GM21723 (cell line): ENCODE results near the gene MBOAT2.

Experiments used
- ATAC-seq: cut with Tn5 transposase; IDR thresholded peaks from one replicate; pipeline ENCODE4 v1.9.1; 2021; ENCODE audit warnings: mild to moderate bottlenecking, moderate library complexity; ENCODE audit not compliant: unreplicated experiment

MBOAT2 gene

GRCh38 chr2:8863331-8863953 lies 140.0 kb downstream of the MBOAT2 start:
- ATAC-seq = no peak

GRCh38 chr2:8862230-8862629 lies 141.3 kb downstream of the MBOAT2 start:
- ATAC-seq = no peak

- no peak for ATAC-seq
These were observed 141.7 kb downstream of the MBOAT2 start for GRCh38 chr2:8861797-8862196.

- no peak for ATAC-seq
These were observed 143.2 kb downstream of the MBOAT2 start for GRCh38 chr2:8860239-8860638.

GRCh38 chr2:8858910-8859309 lies 144.6 kb downstream of the MBOAT2 start:
- ATAC-seq = no peak

GRCh38 chr2:8858264-8858663 lies 145.2 kb downstream of the MBOAT2 start:
- ATAC-seq = no peak

- no peak for ATAC-seq
These were observed 145.8 kb downstream of the MBOAT2 start for GRCh38 chr2:8857709-8858108.

- ATAC-seq = no peak
These were observed 147.3 kb downstream of the MBOAT2 start for GRCh38 chr2:8856176-8856575.

GRCh38 chr2:8855010-8855409 lies 148.5 kb downstream of the MBOAT2 start:
- ATAC-seq = no peak

- ATAC-seq = no peak
These were observed 150.1 kb downstream of the MBOAT2 start for GRCh38 chr2:8853426-8853825.

GRCh38 chr2:8851811-8852560 lies 151.5 kb downstream of the MBOAT2 start:
- no peak for ATAC-seq

GRCh38 chr2:8850845-8851487 lies 152.5 kb downstream of the MBOAT2 start:
- ATAC-seq = no peak

GRCh38 chr2:8849327-8849726 lies 154.2 kb downstream of the MBOAT2 start:
- no peak for ATAC-seq

GRCh38 chr2:8848328-8849100 lies 155.0 kb downstream of the MBOAT2 start:
- no peak for ATAC-seq

- ATAC-seq = no peak
These were observed 156.1 kb downstream of the MBOAT2 start for GRCh38 chr2:8847400-8847799.

GRCh38 chr2:8841932-8842331 lies 161.6 kb downstream of the MBOAT2 start:
- ATAC-seq = no peak

- ATAC-seq = no peak
These were observed 162.9 kb downstream of the MBOAT2 start for GRCh38 chr2:8840475-8841091.

- ATAC-seq = no peak
These were observed 164.1 kb downstream of the MBOAT2 start for GRCh38 chr2:8839189-8839965.

GRCh38 chr2:8837795-8838140 lies 165.7 kb downstream of the MBOAT2 start:
- no peak for ATAC-seq
